SH-SY5Y (cell line): ENCODE results near the gene METTL16.

Experiments used
- GATA2 ChIP-seq: IDR thresholded peaks from 2 replicates; pipeline ENCODE4 v1.6.1; 2011; ENCODE audit warnings: mild to moderate bottlenecking, low read depth, low read length
- GATA3 ChIP-seq: IDR thresholded peaks from 2 replicates; pipeline ENCODE4 v1.6.1; 2011; ENCODE audit warnings: low read depth, mild to moderate bottlenecking, low read length, moderate library complexity

METTL16 gene

DNA sequence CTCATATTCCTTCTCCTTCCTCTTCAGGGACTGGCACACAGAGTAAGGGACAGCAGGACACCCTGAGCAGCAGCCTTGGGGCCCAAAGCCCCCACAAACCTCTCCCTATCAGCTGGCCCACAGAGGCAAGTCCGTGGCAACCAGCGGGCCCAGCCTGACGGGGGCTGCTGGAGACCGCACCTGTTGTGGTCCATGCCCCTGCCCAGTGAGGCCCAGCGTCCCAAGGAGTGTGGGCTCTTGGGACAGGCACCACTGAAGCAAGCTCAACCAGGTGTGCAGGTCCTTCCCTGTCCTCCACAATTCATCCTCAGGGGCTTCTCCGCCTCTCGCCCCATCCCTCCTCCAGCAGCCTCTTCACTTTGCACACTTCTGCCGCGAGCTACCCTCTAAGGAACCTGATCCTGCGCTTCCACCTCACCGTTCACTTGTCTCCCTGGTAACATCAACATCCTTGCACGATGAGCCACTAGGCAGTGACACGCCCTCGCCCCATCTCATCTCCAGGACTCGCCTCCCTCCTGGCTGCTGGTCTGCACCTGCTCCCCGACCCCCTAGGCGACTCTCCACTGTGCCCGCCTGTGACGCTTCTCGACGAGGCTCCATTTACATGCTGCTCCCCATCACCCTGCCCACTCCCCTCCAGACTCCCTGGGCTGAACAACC lies 123.5 kb downstream of the METTL16 start:
- no peak for TF ChIP-seq GATA2

DNA sequence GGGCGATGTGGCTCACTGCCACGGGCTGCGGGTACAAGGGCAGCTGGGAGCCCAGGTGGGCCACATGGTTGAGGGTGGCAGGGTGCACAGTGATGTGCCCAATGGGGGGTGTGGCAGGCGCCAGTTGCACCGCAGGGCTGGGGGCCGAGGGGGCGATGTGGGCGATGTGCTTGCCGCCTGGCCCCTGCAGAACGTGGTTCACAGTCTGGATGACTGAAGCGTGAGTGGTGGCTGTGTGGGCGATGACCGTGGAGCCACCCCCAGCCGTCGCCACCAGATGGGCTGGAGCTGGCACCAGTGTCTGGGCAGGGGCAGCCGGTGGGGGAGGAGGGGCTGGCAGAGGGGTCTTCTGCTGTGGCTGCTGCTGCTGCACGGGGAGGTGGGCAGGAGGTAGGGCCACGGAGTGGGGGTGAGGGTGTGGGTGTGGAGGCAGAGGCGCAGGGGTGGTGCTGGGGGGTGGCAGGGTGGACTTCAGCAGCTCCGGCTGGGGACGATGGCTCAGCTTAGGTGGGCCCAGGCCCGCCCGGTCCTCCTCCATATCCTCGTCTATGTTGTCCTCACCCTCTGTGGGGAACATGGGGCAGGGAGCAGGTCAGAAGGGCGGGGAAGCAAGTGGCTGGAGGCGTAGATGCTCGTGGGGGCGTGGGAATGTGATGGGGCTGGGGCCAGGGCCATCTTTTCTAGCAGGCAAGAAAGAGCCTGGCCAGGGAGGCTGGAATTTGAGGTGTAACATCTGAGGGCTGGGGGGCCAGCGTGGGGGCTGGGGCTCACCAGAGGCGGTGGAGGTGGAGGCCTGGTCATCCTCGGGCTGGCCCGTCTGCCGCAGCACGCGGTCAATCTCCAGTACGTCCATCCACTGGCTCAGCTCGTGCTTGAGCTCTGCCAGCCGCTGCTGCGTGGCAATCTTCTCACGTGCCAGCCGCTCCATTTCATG lies 124.3 kb downstream of the METTL16 start:
- TF ChIP-seq GATA2 = no peak

DNA sequence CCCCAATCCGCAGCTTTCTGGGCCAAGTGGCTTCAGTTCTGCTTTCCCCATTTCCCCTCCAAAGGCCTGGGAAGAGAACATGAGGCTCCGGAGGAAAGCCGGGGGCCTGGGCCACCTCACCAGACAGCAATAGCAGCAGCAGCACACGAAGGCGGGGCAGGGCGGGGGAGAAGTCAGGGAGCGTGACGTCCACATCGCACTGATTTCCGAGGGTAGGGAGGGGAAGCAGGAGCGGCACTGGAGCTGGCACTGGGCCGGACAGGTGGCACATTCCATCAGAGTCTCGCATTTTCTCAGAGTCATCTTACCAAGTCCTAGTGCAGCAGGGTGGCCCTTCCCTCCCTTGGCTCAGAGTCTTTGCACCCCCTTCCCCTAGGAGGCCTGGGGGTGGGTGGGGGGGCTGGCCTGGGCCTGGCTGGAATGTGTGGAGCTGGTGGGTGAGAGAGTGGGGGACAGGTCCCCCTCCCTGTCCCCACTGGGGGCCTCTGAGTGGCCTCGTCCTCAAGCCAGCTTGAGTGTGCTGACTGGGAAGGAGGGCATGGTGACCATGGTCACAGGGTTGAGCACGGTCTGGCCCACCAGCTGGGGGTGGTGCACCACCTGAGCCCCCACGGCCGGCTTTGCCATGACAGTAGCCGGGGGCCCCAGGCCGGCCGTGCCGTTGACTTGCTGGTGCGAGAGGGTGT lies 125.1 kb downstream of the METTL16 start:
- TF ChIP-seq GATA3 = no peak
- no peak for TF ChIP-seq GATA2

- no peak for TF ChIP-seq GATA2
- no peak for TF ChIP-seq GATA3
These were observed 126.2 kb downstream of the METTL16 start for GRCh38 chr17:2385240-2386210.

DNA sequence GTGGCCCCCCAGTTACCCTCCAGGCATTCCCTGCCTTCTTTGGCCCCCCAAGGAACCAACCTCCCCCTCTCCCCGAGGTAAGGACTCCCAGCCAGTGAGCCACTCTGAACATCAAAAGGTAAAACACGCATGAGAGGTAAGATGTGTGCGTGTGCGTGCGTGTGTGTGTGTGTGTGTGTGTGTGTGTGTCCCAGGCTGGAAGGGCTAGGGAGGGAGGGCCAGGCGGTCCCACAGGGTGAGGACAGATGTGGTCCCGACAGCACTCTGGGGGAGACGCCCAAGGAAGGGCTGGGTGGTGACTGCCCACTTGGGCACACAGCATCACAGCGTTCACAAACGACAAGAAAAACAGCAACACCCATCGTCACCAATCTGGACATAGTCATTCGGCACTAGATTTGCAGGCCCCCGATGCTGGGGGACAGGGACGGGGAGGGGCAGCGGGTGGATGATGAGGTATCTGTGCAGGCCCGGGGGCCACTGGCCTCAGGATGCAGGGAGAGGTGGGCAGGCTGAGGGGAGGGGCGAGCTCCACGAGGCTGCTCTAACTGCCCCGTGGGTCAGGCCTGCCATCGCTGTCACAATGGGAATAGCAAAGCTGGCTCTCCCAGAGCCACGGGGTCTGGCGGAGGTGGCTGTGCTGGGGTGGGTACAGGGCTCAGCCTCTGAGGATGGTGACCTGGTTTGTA lies 127.1 kb downstream of the METTL16 start:
- TF ChIP-seq GATA2 (no peak), GATA3 (no peak)

DNA sequence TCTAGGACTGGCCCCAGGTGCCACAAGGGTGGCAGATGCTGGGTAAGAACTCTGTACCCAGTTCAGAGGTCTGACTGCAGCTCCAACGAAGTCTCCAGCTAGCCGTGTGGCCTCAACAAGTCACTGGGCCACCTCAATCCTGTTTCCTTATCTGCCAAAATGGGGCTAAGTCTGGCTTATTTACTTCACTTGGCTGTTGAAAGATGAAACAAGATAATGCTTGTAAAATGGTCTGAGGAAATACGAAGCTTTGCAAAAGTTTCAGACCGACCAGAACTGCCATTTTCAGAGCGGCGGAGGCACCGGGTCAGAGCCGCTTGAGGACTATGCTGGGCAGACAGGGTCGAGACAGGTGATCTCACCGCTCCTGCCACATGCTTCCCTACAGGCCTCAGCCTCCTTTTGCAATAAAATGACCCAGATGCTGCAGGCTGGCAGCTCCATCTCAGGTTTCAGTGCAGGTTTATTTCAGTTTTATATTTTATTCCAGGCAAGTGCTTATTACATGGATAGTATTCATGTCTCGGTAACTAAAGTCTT lies 128.0 kb downstream of the METTL16 start:
- TF ChIP-seq GATA3 = no peak
- TF ChIP-seq GATA2 = no peak

- TF ChIP-seq GATA3 = no peak
- no peak for TF ChIP-seq GATA2
These were observed 130.6 kb downstream of the METTL16 start for GRCh38 chr17:2380950-2381649.

GRCh38 chr17:2380226-2380922 lies 131.3 kb downstream of the METTL16 start:
- peak; percentile 81 for TF ChIP-seq GATA2
- TF ChIP-seq GATA3 = no peak

DNA sequence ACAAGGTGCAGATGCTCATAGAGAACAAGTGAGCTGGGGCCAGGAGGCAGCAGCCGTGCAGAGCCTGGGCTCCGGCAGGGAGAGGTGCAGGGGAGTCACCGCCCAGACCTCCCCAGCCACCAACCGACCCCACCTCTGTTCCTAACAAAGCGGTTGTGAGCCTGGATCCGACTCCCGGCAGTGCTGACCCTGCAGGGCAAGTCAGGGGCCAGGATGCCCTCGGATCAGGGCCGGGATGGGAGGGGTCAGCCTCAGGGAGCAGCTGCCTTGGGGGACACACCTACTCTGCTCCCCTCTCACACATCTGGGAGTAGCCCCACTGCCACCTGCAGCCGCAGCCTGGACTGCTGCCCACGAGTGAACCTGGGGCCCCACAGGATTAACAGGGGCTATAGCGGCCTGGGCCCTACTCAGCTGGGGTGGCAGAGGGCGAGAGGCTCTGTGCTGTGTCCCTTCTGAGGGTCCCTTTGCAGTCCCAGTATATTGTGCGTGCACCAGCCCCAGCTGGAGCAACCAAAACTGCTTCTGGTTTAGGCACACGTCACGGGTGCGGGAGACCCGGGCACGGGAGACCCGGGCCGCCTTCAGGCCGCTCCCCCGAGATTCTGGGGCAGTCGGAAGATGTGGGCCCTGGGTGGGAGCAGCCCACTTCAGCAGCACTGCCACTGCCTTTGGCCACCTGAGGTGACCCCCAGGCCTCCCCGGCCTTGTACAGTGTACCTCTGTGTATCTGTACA lies 132.0 kb downstream of the METTL16 start:
- no peak for TF ChIP-seq GATA3
- TF ChIP-seq GATA2 = no peak

- no peak for TF ChIP-seq GATA2
- TF ChIP-seq GATA3 = no peak
These were observed 132.8 kb downstream of the METTL16 start for GRCh38 chr17:2378905-2379304.

GRCh38 chr17:2377659-2378058 lies 134.0 kb downstream of the METTL16 start:
- TF ChIP-seq GATA3 = no peak
- TF ChIP-seq GATA2 = no peak

GRCh38 chr17:2376107-2376506 lies 135.6 kb downstream of the METTL16 start:
- no peak for TF ChIP-seq GATA3
- no peak for TF ChIP-seq GATA2
